Subcutaneous adipose tissue (tissue), 4 donors: ENCODE data around the gene MTOR. TPM values are rescaled to one million over a fixed set of nuclear protein-coding genes. Genes with fewer than 3 reads are reported as not detected.

Experiments used
- CTCF ChIP-seq: fragments of 450-650 bp; IDR thresholded peaks from one replicate; pipeline ENCODE4 v1.5.1; 2016; ENCODE audit warnings: low read depth, mild to moderate bottlenecking, control low read depth, antibody characterized with exemption, moderate library complexity
- total RNA-seq, 4 donors: library from RNA; depleted of rRNA; stranded (reverse); fragments of >200 nt; gene quantifications; one replicate each; pipeline ENCODE4 v1.1.0, GENCODE V29; 2016

The MTOR gene
- total RNA-seq, 4 donors from 2014 or later: 36.2 to 54.1 (median 40.1) TPM

GRCh38 chr1:11174261-11174942 lies 87.9 kb downstream of the MTOR start:
- TF ChIP-seq CTCF: no peak

- TF ChIP-seq CTCF: no peak
Observed at GRCh38 chr1:11170102-11170501, 92.2 kb downstream of the MTOR start.

GRCh38 chr1:11169202-11169601 lies 93.1 kb downstream of the MTOR start:
- TF ChIP-seq CTCF: no peak

- TF ChIP-seq CTCF: no peak
Observed at GRCh38 chr1:11168731-11169130, 93.6 kb downstream of the MTOR start.

- no peak for TF ChIP-seq CTCF
Observed at GRCh38 chr1:11158720-11159321, 103.5 kb downstream of the MTOR start.

- TF ChIP-seq CTCF: no peak
Observed at GRCh38 chr1:11158291-11158690, 104.1 kb downstream of the MTOR start.

- no peak for TF ChIP-seq CTCF
Observed at GRCh38 chr1:11157867-11158266, 104.5 kb downstream of the MTOR start.
